ENCODE results near the gene ANKRD13B.

ANKRD13B gene

DNA sequence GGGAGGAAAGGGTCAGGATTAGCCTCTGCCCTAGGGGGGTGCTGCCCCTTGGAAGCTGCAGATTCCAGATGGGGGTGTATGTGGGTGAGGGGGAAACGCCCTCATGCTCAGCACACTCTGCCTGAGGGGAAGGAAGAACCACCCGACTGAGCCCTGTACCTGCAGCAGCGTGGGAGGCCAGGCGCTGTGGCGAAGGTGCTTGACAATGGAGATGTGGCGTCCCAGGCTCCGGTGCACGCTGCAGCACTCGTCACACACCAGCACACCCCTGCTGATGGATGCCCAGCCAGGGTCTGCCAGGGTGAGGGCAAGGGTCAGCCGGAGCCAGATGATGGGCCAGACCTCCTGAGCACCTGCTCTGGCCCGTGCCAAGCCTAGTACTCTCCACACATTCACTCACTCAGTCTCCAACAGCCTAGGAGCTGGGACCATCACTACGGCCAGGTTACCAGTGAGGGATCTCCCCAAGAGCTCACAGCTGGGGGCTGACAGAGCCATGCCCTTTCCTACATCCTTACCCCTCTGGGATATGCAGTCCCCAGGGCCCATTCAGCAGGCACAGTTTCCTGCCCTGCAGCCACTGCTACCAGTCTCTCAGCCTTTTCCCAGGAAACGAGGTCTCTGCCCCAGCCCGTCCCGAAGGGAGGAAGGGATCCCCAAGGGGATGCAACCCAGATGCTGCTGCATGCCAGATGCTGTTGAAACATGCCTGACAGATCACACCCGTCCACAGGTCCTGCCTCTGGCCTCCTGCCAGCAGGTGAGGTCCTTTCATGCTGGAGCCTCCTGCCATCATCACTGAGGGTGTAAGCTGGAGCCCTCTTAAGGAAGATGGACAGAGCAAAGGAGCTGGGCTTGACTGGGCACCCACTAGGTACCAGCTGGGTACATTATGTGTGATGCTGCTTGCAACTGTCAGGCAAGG is 9.3 kb upstream of the ANKRD13B start:
- DNase-seq = no peak

DNA sequence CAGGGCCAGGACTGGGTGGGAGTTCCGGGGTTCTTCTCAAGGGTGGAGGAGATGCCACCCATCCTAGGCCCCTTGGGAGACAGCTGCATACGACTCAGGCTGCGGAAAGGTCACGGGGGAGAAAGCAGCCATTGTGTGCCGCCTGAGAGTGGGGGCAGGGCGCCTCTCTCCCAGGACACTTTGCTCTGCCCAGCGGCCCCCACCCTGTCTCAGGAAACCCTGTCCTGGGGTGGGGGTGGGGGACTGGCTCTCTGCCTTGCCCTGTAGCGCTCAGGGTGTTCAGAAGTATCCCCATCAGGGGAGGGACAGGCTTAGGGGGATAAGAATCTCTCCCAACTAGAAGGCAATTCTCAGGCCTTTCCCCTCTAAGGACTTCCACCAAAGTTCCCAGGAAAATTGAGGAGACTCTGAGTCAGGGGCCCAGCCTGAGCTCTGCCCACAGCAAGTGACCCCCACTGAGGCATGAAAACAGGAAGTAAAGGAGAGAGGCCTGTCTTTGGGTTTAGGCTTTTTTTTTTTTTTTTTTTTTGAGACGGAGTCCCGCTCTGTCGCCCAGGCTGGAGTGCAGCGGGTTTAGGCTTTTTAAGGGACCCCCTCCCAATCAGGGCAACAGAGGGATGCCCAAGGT is 8.4 kb upstream of the ANKRD13B start:
- no peak for DNase-seq

DNA sequence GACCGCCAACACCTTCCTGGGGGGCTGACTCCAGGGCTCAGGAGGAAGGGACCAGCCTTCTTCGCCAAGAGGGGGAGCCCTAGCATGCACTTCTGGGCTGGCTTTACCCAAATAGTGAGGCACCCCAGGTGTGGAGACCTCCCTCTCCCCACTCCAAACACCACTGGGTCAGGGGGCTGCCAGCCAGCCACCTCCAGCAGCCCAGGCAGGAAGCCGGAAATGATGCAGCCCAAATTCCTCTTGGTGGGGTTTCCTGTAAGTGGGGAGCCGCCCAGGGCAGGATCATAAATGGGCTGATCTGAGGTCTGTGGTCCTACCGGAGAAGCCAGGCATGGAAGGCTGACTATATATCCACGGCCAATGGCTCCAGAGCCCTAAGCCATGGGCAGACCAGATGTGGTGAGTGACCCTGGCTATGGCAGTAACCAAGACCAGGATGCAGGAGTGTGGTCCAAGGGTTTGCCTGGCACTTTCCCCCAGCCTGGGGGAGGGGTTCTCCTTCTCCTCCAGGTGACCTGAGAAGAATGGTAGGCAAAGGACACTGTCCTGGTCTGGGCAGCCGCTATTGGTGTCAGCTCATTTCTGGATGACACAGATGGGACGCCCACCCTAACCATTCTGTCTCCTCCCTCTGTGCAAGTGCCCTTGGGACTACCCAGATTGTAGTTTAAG is 7.7 kb upstream of the ANKRD13B start:
- DNase-seq = no peak

- no peak for DNase-seq
Observed at GRCh38 chr17:29586676-29587469, 6.1 kb upstream of the ANKRD13B start.

DNA sequence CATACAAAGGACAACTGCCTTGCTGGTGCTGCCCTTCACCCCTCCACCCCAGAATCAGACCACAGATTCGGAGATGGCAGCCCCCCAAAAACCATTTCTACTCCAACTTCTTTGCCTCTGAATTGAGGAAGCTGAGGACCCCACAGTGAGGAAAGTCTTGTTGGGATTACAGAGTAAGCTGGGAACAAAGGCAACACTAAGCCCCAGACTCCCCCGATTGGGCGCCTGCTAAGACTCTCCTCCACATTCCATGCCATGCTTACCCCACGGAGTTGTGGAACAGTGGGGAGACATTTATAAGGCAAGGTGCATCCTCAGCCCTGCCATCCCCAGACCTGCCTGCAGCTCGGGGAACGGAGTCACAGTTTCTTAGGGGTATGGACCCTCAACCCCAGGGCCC is 5.3 kb upstream of the ANKRD13B start:
- DNase-seq = no peak

DNA sequence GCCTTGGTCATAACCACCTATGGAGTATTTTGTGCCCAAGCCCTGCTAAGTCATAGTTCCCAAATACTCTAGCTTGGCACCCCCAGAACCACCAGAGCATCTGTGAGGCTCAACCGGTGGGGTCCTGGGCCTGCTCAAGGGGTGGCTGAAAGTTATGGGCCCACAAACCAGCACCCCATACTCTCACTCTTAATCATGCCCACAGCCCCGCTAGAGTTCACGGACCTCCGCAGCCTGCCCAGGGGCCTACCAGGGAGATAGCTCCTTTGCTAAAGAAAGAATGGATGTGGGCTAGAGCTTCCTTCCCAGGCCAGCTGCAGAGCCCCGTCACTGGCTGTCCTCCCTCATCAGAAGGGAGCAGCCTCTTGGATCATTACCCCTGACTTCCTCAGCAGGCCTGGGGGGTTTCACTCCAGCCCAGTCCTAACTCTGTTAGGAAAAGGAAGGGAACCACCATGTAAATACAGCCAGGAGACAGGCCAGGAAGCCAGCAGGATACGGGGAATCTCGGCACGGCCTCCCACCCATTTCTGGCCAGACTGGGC is 4.8 kb upstream of the ANKRD13B start:
- no peak for DNase-seq

- DNase-seq = no peak
Observed at GRCh38 chr17:29588562-29589411, 4.1 kb upstream of the ANKRD13B start.

DNA sequence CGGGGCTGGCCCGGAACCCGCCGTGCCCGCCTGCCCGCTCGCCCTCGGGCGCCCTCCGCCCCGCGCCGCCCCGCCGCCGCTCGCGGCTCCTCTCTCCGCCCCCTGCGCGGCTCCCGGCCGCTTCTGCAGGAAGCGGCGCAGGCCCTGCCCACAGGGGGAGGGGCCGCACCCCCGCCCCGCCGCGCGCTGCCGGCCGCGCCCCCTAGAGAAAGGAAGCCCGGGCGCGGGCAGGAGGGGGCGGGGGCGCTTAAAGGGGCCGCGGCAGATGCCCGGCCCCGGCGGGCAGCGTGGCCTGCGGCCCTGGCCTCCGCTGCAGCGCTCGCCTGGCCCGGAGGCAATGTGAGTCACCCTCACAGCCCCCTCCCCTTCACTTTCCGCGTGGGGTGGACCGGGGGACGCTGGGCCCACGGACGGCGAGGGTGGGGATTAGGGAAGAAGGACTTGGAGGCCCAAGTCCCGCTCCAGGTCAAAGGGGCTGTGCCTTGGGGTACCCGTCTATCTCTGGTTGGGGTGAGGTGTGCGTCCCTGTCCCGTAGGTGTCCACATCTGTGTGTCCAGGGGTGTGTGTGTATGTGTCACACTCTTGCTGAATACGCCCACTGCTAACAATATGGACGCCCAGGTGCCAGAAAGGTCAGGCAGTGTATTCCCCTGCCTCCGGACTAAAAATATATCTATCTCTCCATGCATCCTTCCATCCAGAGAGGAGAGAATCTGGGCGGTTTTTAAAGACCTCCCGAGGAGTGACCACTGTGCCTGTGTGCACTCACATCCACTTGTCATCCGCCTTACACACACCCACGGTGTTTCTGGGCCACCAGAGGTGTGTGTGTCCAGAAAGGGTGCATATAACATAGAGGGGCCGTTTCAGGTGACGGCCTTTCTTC is 3.2 kb upstream of the ANKRD13B start, which contains the start of gene GIT1:
Gene GIT1 (minus strand): TSS at position 125 of the 887 bp plus-strand sequence. CDS start 270 bp downstream, outside the sequence.
- DNase-seq = peak; percentile 72

DNA sequence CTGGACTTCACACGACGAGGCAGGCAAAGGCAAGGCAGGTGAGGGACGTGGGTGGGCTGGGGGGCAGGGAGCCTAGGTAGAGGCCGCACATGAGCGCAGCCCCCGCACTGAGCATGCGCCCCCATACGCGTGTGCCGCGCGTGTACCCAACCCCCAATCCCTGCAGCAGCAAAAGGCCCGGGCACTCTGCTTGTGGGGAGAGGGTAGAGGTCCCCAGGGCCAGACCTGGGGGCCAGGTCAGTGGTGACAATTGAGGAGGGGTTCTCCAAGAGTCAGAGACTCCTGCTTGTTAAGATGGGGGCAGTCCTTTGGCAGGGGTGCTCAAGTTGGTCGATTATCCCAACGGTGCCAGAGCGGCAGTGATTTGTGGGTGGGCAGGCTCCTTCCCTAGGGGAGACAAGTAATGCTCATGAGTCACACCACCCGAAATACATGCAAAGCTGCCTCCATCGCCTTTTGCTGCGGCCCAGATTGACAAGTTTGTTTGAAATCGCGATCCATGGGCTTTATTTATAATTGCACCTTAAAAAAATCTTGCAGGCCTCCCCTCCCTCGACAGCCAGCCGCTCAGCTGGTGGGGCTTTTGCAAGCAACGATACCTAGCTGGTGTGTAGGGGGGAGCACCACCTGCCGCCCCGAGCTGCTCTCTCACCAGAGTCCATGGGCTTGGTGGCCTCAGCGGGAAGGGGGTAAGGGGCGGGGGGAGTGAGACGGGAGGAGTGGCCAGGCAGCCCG is 2.4 kb upstream of the ANKRD13B start:
- no peak for DNase-seq

DNA sequence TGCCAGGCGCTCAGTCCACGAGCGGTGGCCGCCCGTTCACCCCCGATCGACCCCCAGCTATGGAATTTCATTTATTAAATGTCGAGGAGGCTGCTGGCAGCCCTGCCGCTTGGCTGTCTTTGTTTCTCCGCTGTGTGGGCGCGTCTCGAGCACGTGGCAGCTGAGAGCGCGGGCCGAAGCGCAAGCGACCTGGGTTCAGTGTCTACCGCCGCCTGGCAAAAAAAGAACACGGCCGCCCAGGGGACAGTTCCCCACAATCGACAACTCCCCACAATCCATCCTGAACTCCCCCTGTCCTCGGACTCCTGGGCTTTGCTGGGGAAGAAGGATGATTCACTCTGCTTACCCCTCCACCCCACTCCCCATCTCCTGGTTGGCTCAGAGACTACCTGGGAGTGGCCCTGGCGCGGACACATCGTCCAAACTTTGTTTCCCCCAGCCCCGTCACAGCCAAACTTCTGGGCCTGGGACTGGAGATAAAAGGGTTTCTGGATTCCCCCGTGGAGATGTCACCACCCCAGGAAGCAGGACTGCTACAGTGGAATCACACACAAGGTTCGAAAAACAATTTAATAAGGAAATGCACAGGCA is 1.7 kb upstream of the ANKRD13B start:
- peak; percentile 17 for DNase-seq

DNA sequence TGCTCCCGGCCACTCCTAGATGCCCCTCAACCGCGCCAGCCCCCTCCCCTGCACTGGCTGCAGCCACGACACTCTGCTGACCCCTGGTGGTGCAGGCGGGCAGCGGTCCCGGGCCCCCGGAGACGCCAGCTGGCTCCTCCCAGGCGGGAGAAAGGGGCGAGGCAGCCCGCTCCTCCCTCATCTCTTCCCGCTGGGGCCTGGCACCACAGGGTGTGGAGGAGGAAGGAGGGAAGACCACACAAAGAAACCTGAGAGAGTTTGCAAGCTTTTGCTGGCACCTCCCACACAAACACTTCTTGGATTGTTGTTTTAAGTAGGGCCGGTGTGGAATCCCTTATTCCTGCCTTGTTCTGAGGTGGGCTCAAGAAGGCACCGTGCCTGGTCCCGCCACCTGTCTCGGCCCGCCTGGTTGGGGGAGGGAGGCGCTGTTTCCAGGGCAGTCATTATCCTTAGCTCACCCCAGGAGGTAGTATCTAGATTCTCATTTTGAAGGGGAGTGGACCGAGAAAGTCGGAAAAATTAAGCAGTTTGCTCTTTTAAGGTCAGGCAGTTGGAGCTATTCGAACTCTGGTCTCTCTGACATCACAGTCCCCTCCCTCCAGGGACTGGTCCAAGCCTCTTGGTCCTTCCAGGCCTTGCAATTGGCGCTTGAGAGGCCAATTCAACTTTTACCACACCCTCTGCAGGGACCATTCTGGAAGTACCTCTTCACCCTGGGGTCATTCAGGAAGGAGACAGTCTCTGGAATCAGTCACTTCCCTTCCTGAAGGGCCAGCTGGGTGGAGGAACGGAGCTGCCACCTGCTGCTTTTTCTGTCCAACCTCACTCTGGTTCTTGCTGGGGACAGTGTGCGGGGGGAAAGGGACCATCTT is 959 bp upstream of the ANKRD13B start:
- DNase-seq = peak; percentile 87

DNA sequence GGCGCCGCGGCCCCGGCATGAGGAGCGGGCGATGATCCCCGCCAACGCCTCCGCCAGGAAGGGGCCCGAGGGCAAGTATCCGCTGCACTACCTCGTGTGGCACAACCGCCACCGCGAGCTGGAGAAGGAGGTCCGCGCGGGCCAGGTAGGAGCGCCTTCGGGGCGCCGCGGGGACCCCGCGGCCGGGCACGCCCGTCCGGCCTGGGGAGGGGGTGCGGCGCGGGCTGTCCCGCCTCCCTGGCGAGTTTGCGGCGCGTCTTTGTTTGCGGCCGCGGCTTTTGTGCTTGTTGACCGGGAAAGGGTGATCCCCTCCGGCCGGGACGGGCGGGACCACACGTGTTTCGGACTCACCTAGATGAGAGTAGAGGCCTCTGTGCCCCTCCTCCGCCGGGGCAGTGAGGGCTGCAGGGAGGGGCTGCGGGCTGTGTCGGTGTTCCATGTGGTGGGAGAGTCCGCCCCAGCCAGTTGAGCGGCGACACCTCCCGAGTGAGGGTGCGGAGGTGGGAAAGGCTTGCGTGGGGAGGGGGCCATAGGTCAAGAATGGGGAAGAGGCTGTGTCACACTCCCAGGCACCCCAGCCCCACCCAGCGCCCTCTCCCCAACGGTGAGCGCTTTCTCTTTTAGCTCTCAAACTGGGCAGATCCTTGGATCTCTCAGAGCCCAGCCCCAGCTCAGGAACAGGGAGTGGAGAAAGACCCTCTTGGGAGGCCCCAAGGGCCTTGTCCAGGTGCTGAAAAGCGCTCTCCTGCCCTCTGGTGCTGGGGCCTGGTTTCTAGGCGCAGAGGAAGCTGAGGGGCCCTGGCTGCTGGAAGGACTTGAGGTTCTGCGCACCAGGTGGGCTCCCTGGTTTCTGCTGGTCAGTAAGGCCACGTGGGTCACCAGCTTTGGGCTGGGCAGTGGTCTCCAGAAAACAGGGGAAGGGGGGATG is 923 bp downstream of the ANKRD13B start:
- DNase-seq = no peak

- DNase-seq = no peak
Observed at GRCh38 chr17:29594519-29595090, 1.7 kb downstream of the ANKRD13B start.

DNA sequence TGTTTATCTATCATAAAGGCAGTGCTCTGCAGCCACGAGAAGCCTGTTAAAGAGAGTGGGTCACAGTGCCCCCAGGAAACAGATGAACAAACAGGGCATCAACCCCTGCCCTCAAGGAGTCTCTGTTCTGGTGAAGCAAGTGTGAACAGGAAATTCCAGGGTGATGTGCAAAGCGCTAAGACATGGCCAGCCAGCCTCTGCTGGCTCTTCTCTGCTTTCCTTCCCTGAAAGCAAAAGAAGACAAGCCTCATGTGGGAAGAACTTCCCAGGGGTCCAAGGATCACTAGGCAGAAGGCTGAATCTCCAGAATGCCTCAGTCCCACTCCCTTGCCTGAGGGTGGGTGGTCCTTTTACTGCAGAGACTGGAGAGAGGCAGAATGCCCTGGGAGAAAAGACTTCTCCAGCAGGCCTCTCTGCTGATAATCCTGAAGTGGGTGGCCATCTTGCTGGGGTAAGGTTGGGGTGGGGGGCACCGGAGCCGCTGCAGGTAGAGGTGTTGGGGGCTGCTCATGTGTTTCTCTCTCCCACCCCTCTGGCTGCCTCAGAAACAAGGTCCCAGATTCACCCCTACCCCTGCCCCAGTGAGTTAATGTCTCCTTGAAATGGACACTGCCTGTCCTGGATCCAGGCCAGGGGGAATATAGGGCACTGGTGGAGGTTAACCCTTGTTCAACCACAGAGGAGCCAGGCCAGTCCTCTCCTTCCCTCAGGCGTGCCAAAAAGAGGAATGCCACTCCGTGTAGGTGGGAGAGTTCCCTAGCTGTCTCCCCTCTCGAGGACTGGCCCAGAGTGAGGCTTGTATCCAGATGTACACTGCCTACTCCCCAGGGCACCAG is 2.4 kb downstream of the ANKRD13B start:
- DNase-seq = no peak

DNA sequence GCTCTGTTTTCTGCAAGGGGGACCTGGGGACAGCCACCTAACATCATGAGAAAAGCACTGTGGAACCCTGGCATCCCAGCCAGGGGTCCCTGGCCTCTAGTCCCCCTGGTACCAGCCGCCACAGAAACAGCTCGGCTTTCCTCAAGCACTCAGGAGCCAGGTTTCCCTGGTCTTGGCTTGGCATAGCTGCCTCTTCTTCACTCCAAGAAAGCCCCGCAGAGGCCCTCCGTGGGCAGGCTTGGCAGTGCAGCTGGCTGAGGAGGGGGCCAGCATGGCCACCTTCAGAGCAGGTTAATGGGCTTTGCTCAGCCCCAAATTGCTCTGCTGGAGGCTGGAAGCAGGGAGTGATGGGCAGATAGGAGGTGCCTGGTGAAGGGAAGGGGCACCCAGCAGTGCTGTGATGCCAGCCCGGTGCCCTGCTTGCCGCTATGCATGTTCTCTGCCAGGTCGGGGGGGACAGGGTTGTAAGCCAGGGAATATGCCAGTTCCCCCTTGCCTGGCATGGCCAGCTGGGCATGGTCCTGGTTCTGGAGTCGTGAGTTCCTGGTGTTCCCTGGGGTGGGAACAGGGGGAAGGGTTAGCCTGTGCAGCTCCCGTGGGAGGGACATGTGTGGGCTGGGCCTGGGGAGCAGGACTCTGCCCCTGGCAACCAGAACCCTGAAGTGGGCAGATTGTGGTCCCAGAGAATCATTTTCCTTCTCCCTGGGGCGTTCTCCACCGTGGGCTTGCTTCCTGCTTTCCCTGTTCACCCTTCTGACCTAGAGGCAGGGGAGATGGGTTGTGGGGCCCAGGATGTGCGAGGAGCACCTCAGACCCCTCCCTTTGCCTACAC is 3.2 kb downstream of the ANKRD13B start:
- no peak for DNase-seq

All from NCI-H2029 (cell line).